Prostate gland (tissue), 2 donors: ENCODE results near the gene NIPA2. TPM values are rescaled to one million over a fixed set of nuclear protein-coding genes. Genes with fewer than 3 reads are reported as not detected.

Experiments
- DNase-seq: peaks from one replicate; pipeline ENCODE4 v3.0.0-alpha.2; 2019; ENCODE audit warnings: low spot score
- H3K27ac ChIP-seq, 2 donors: fragments of 200-600 bp; sonication (generic); 2 replicates each; pipeline ENCODE4 v1.5.1; 2017 to 2019
- H3K27me3 ChIP-seq: fragments of 200-600 bp; sonication (generic); replicated peaks from 2 replicates; pipeline ENCODE4 v1.5.1; 2019; ENCODE audit not compliant: insufficient read depth
- H3K36me3 ChIP-seq, 2 donors: fragments of 200-600 bp; sonication (generic); 1 replicate in 1 of 2; 2 replicates in 1 of 2; pipeline versions ENCODE4 v1.5.1 to v1.8.1; 2017 to 2019
- H3K4me1 ChIP-seq: fragments of 200-600 bp; sonication (generic); replicated peaks from 2 replicates; pipeline ENCODE4 v1.5.1; 2019
- H3K4me3 ChIP-seq, 2 donors: fragments of 200-600 bp; sonication (generic); 2 replicates each; pipeline ENCODE4 v1.5.1; 2017 to 2019
- H3K9me3 ChIP-seq: fragments of 200-600 bp; sonication (generic); 2 replicates; pipeline ENCODE4 v1.5.1; 2017
- POLR2A ChIP-seq: fragments of 450-650 bp; IDR thresholded peaks from one replicate; pipeline ENCODE4 v1.6.1; 2016; ENCODE audit warnings: antibody characterized with exemption, mild to moderate bottlenecking
- POLR2AphosphoS5 ChIP-seq: sonication (generic); formaldehyde crosslinking; IDR thresholded peaks from one replicate; pipeline ENCODE4 v1.6.1; 2017; ENCODE audit warnings: antibody characterized with exemption
- WGBS: methylation state at CpG from one replicate; pipeline ENCODE4 v1.1.5; 2018; 5-methylcytosine and 5-hydroxymethylcytosine counted together
- intact Hi-C: fragments of 100-400 bp; cut with DNase I; formaldehyde crosslinking; loops from one replicate; pipeline ENCODE4 v1.14.2; 2022
- total RNA-seq, 2 donors: library from RNA; depleted of rRNA; stranded (reverse); fragments of >200 nt; gene quantifications; one replicate each; pipeline ENCODE4 v1.1.0, GENCODE V29; 2016
- TF ChIP-seq, protein P1 (sequence below), 4 experiments: fragments of 200-600 bp in 2 of 4; fragments of 450-650 bp in 2 of 4; sonication (generic) in 2 of 4; IDR thresholded peaks; 1 replicate in 3 of 4; 2 replicates in 1 of 4; pipeline ENCODE4 v1.5.1; 2016 to 2019; ENCODE audit warnings: antibody characterized with exemption in 4 of 4, mild to moderate bottlenecking in 2 of 4, moderate library complexity in 2 of 4

Gene NIPA2
- total RNA-seq, 2 donors from 2014 or later = 34.9 to 43.6 TPM

DNA sequence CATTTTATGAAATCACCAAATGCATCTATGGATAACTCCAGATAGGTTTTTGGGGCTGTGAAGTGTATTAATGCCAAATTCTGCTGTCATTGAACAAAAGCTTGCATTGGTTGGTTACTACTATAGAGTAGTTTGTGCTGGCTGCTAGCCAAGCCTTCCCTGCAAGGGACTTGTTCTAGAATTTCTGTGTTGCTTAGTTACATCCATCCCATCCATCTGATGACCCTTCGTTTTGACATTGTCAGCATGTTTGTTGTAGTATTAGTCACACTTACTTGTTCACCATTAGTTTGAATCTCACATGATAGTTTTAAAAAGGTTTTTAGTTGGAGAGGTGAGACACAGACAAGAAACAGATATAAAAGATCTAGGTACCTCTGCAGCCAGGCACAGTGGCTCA, 7.0 kb upstream of the NIPA2 start:
- Histone ChIP-seq H3K4me3 (no peak overlapping the region), H3K27ac (no peak overlapping the region), H3K4me1 (no peaks in the 10 kb centered on the region), H3K36me3 (no peaks in the 10 kb centered on the region), H3K27me3 (no peaks in the 10 kb centered on the region), H3K9me3 (no peaks in the 10 kb centered on the region)
- intact Hi-C loops = no loop called here
- 34% methylated on average over 1 of the region's 1 CpG for WGBS
- no peak for DNase-seq
- TF ChIP-seq, protein P1, sequence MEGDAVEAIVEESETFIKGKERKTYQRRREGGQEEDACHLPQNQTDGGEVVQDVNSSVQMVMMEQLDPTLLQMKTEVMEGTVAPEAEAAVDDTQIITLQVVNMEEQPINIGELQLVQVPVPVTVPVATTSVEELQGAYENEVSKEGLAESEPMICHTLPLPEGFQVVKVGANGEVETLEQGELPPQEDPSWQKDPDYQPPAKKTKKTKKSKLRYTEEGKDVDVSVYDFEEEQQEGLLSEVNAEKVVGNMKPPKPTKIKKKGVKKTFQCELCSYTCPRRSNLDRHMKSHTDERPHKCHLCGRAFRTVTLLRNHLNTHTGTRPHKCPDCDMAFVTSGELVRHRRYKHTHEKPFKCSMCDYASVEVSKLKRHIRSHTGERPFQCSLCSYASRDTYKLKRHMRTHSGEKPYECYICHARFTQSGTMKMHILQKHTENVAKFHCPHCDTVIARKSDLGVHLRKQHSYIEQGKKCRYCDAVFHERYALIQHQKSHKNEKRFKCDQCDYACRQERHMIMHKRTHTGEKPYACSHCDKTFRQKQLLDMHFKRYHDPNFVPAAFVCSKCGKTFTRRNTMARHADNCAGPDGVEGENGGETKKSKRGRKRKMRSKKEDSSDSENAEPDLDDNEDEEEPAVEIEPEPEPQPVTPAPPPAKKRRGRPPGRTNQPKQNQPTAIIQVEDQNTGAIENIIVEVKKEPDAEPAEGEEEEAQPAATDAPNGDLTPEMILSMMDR (IDR thresholded peaks at IDR 0.05) = no peak
- TF ChIP-seq POLR2AphosphoS5 (no peak), POLR2A (no peak)

DNA sequence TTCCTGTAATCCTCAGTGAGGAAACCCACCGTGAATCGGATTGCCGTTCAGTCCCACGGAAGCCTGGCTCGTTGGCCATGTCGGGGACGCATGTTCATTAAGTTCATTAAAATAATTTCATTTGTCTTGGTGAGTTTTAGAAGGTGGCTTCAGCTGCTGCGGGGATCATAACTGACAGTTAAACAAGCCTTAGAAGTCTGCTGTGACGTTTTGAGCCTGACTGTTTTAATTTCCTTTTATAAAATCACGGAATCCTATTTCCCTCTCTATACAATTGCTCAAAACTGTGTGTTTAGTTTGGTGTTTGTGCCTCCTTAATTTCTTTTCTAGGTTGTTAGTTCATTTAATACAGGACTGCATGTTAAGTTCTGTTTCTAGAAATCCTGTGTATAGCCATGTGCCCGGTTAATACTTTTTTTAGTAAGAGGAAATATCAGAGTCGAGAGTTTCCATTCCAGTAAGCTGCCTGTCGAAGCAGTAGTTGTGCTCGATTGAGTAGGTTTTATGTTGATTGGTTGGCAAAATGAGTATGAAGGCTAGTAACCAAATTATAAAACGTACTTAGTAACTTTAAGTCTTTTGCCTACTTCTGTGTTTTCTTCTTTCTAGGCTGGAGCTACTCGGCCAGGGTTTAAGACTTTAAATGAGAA, 705 bp downstream of the NIPA2 start:
- intact Hi-C loops = loop anchor here (2.0 kb wide), 1 partner anchor 52 kb away; the partner anchor contains the start of gene NIPA1
- under 1% methylated on average over 16 of the region's 16 CpGs for WGBS
- peak overlapping the region; percentile 75 to 85 for H3K4me3 ChIP-seq
- H3K4me1 ChIP-seq = no peaks in the 10 kb centered on the region
- H3K9me3 ChIP-seq = no peaks in the 10 kb centered on the region
- no peak for DNase-seq
- no peak for TF ChIP-seq POLR2AphosphoS5
- TF ChIP-seq, protein P1 (IDR thresholded peaks at IDR 0.05) = no peak
- TF ChIP-seq POLR2A = no peak
- peak overlapping the region; percentile 91 to 92 for H3K27ac ChIP-seq
- H3K27me3 ChIP-seq = no peaks in the 10 kb centered on the region
- no peaks in the 10 kb centered on the region for H3K36me3 ChIP-seq

DNA sequence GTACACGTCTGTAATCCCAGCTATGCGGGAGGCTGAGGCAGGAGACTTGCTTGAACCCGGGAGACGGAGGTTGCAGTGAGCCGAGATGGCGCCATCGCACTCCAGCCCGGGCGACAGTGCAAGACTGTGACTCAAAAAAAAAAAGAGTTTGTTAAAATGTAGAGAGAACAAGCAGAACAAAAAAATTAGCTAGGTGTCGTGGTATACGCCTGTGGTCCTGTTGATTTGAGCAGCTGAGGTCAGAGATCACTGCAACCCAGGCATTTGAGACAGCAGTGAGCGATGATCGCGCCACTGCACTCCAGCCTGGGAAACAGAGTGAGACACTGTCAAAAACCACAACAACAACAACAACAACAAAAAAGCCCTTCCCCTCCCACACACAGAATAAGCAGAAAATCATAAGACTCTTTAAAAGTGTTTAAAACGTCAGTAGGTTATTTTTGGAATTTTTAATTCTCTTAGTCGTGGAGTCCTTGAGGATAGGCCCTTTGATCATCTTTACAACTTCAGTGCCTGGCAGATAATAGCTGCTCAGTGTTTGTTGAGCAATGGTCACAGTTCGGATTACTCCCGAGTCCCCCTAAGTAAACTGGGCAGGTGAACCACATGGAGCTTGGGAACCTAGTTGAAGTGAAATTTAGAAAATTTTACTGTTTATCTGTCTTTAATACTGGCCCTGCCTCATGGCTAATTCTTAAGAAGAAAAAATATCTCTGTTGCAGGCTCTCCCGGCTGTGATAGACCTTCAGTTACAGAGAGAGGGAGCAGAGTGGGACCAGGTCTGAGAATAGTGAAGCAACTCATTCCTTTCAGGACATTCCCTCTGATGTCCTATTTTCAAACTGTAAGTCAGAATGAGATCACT, 6.2 kb downstream of the NIPA2 start:
- no peaks in the 10 kb centered on the region for H3K36me3 ChIP-seq
- 84% methylated on average over 19 of the region's 19 CpGs for WGBS
- H3K9me3 ChIP-seq = no peaks in the 10 kb centered on the region
- intact Hi-C loops = no loop called here
- no peaks in the 10 kb centered on the region for H3K4me1 ChIP-seq
- no peak for DNase-seq
- H3K4me3 ChIP-seq = no peak overlapping the region
- H3K27ac ChIP-seq = no peak overlapping the region
- TF ChIP-seq, protein P1 (IDR thresholded peaks at IDR 0.05) = no peak
- no peaks in the 10 kb centered on the region for H3K27me3 ChIP-seq

DNA sequence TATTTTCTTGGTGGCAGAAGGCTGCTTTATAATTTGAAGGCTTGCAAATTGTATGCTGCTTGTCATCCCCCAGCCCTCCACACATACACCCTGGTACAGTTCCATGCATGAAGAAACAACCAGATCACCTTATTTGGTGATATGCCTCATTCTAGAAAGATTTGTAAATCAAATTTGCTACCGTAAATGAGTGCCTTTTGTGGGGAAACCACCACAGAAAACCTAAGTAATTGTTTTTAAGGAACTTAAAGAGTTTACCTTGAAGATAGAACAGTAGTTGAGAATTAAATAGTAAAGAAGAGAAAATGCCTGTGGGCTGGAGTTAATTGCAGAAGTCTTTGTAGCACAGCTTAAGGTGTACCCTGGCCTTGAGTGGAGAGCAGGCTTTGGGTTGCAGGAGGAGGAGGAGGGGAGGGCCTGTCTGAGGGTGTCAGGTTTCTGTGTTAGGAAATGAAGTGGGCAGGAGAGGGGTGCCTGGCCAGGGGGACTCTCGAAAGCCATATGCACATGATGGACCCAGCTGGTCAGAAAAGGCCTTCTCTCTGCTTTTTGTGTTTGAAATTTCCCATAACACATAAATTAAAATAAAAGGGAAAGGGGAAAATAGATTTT, 6.9 kb downstream of the NIPA2 start:
- no peak for DNase-seq
- no peak overlapping the region for H3K4me3 ChIP-seq
- intact Hi-C loops = no loop called here
- H3K27ac ChIP-seq = no peak overlapping the region
- no peaks in the 10 kb centered on the region for H3K9me3 ChIP-seq
- no peaks in the 10 kb centered on the region for H3K27me3 ChIP-seq
- H3K36me3 ChIP-seq = no peaks in the 10 kb centered on the region
- 47% methylated on average over 2 of the region's 2 CpGs for WGBS
- H3K4me1 ChIP-seq = no peaks in the 10 kb centered on the region
- no peak for TF ChIP-seq POLR2A
- TF ChIP-seq, protein P1 (IDR thresholded peaks at IDR 0.05) = no peak
- no peak for TF ChIP-seq POLR2AphosphoS5
